Anterior cingulate cortex (tissue), 58 donors: ENCODE data around the gene RANBP2.
"Not testable (repeated sequence)": the region's sequence is repeated elsewhere in the genome, so short reads cannot be mapped to it uniquely, and the experiment has no call there.

Experiments used
- DNase-seq, 58 donors: peaks; one replicate each; lab custom pipeline; 2025; lab: John Stamatoyannopoulos, UW

RANBP2 gene

GRCh38 chr2:108767859-108768258 lies 48.6 kb downstream of the RANBP2 start:
- DNase-seq: not testable (repeated sequence)

- DNase-seq: no peak
Observed at GRCh38 chr2:108776475-108776874, 57.2 kb downstream of the RANBP2 start.

- DNase-seq: no peak
Observed at GRCh38 chr2:108778857-108779256, 59.6 kb downstream of the RANBP2 start.

- no peak for DNase-seq
Observed at GRCh38 chr2:108786008-108786353, 66.7 kb downstream of the RANBP2 start.

GRCh38 chr2:108786354-108787215 lies 67.3 kb downstream of the RANBP2 start, which contains the start of gene CCDC138:
CCDC138 (plus strand) TSS chr2:108786771; CDS start chr2:108786823, 52 bp downstream.
- DNase-seq: peak in 56 of 58 donors; percentile 9 to 90 (median 67)

- DNase-seq: no peak
Observed at GRCh38 chr2:108787216-108787541, 67.9 kb downstream of the RANBP2 start.

GRCh38 chr2:108803045-108803736 lies 83.9 kb downstream of the RANBP2 start:
- DNase-seq: no peak

GRCh38 chr2:108805032-108805431 lies 85.8 kb downstream of the RANBP2 start:
- DNase-seq: no peak

- peak in 1 of 58 donors; percentile 0 for DNase-seq
Observed at GRCh38 chr2:108805782-108806181, 86.5 kb downstream of the RANBP2 start.

GRCh38 chr2:108806371-108807113 lies 87.3 kb downstream of the RANBP2 start:
- DNase-seq: no peak

- DNase-seq: no peak
Observed at GRCh38 chr2:108809936-108810335, 90.7 kb downstream of the RANBP2 start.

- no peak for DNase-seq
Observed at GRCh38 chr2:108810993-108811957, 92.0 kb downstream of the RANBP2 start.

- DNase-seq: no peak
Observed at GRCh38 chr2:108813732-108814131, 94.5 kb downstream of the RANBP2 start.

GRCh38 chr2:108820482-108820881 lies 101.2 kb downstream of the RANBP2 start:
- no peak for DNase-seq

GRCh38 chr2:108823286-108823685 lies 104.0 kb downstream of the RANBP2 start:
- no peak for DNase-seq

- no peak for DNase-seq
Observed at GRCh38 chr2:108824316-108825070, 105.2 kb downstream of the RANBP2 start.

GRCh38 chr2:108825254-108825653 lies 106.0 kb downstream of the RANBP2 start:
- DNase-seq: no peak

- DNase-seq: no peak
Observed at GRCh38 chr2:108825736-108826135, 106.5 kb downstream of the RANBP2 start.
